ENCODE measurements around the gene MACROD2.

DNA sequence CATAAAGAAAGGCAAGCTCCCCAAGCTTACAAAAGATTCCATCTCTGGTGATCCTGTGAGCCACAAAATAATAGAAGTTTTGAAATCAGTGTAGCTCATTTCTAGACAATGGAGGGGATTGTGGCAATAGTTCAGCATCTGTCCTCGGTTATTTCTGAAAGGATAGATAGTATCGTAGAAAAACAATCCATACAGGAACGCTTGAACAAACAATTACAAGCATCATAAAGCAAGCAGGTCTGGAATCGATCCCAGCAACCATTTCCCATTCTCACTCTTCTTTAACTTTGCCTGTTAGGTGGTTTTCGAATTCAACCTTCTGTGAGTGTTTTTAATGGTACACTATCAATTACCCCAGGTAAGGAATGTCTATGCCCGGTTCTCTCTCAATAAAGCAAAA, 1646.8 kb downstream of the MACROD2 start:
- TF ChIP-seq CTCF (IDR thresholded peaks at IDR 0.05) (no peak), POLR2A (IDR thresholded peaks at IDR 0.05) (no peak), EP300 (IDR thresholded peaks at IDR 0.05) (no peak)

Data from suprapubic skin (tissue), 3 donors.